Suppressor macrophage treated with lipopolysaccharide for 4 hours (primary cell): Measurements from ENCODE around the gene TTC27.
A peak's percentile ranks its signal among the peaks of the same experiment; 100 is the strongest.
"Not testable (repeated sequence)": the region's sequence is repeated elsewhere in the genome, so short reads cannot be mapped to it uniquely, and the experiment has no call there.

Source experiments
- DNase-seq: peaks from one replicate; pipeline ENCODE4 v3.0.0-alpha.2; 2020

TTC27 gene

GRCh38 chr2:32627814-32628579 is at the start of gene TTC27:
Gene TTC27, plus strand, starts transcription at chr2:32628050. Its CDS starts 243 bp downstream, at chr2:32628293.
- DNase-seq: peak; percentile 96

- DNase-seq: no peak
These were observed 36.0 kb upstream of the TTC27 start for GRCh38 chr2:32591669-32592463.

GRCh38 chr2:32594573-32594972 is 33.3 kb upstream of the TTC27 start:
- no peak for DNase-seq

GRCh38 chr2:32611366-32611765 is 16.5 kb upstream of the TTC27 start:
- no peak for DNase-seq

GRCh38 chr2:32611771-32612170 is 16.1 kb upstream of the TTC27 start:
- DNase-seq: no peak

DNA sequence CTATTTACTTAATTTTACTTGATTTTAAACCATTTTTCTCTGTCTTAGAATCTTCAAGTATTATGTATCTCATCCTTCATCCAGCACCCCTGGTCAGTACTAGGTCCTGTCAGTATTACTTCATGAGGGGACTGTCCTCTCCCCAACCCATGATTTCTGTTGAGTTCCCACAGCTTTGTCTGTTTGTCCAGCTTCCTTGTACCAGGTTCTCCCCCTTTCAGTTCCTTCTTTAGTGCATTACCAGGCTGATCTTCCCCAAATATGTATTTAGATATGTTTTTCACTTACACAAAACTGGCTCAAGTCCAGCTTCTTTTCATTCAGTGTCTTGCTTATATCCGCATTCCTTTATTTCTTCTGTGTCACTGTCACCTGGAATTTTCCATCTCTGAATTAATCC is 13.8 kb upstream of the TTC27 start:
- DNase-seq: peak; percentile 44

- DNase-seq: no peak
These were observed 10.2 kb upstream of the TTC27 start for GRCh38 chr2:32617599-32618189.

DNA sequence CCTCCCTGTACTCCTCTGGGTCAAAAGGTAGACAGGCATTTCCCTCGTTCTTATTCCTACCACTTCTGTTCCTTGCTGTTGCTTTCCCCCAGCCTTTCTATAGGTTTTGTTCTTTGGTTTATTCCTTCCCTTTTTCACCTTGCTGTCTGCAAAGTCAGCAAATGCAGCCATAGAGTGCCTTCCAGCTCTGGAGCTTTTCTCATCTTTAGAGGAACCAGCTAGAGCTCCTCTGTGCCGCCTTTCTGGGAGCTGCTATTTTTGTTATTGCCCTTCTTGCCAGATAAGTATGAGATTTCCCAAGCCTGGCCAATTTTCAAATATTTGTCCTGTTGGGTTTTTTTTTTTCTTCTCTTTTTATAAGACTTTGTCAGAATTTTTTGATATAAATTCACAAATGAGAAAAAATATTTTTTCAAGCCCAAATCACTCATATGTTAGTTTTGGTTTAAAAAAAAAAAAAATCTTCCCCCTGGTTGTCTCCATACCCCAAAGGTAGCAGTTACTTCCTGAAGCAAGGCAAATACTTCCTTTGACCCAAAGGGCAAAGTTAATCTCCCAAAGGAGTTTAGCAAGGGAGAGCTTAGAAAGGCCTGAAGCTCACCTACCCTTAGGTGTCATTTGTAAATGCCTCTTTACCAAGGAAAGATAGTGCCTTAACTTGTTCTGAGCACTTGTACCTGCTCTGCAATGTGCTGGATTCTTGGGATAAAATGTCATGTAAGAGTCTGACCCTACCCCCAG is 5.1 kb upstream of the TTC27 start:
- DNase-seq: no peak

DNA sequence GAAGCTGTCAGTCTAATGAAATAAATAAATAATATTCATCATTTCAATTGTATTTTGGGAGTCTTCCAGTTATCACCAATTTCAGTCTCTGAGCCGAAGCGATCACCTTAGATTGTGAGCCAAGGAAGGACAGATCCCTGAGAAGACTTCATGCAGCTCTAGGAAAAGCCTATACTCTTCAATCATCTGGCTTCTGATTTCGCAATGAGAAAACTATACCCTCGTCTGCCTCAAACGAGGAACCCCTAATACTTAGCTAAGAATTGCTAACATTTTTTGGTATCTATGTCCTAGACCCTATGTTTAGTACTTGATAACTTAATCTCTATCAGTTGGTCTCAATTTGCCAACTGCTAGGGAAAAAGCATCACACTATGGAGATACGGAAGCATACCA is 4.5 kb upstream of the TTC27 start:
- DNase-seq: no peak

DNA sequence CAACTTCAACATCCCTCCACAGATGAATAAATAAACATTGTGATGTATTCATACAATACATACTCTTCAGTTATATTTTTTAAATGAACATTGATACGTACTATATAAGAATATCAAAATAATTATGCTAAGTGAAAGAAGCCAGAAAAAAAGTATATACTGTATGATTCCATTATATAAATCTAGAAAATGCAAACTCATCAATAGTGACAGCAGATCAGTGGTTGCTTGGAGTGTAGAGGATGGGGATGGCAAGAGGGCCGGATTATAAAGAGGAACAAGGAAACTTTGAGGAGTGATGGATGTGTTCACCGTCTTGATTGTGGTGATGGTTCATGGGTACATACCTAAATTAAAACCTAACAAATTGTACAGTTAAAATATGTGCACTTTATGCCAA is 3.0 kb upstream of the TTC27 start:
- no peak for DNase-seq

DNA sequence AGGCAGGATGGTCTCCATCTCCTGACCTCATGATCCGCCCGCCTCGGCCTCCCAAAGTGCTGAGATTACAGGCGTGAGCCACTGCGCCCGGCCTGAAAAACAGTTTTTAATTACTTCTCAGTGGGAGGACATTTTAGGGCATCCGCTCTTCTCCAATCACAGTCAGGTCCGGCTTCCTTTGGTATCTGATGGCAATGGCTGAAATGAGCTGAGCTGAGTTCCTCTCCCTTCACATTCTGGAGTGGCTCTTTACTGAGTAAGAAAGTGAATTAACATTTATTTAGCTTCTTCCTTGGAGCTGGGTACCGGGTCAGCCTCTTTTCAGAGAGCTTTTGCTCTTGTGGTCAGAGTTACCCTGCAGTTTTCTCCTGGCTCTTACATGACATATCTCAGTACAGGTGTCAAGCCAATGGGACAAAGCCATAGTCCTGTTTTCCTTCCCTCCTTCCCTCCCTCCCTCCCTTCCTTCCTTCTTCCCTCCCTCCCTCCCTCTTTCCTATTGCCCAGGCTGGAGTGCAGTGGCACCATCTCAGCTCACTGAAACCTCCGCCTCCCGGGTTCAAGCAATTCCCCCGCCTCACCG is 1.1 kb upstream of the TTC27 start:
- DNase-seq: no peak

DNA sequence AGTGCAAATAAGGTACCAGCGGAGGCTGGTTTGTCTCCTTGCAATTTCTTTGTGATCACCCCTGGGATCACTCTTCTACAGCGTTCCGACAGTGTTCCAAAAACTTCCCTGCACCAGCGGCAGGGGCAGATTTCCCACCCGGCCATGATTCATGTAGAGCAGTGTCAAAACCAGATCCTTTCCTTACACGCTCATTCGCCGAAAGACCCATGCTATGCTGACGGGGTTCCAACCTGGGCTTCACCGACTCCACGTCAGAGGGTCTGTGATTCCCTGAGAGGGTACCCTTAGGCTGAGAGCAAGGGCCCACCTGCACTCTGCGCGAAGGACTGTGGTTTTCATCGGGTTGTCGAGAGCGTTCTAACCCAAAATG is 423 bp upstream of the TTC27 start:
- DNase-seq: peak; percentile 37

GRCh38 chr2:32632089-32632488 is 4.2 kb downstream of the TTC27 start:
- no peak for DNase-seq

GRCh38 chr2:32633040-32633439 is 5.2 kb downstream of the TTC27 start:
- no peak for DNase-seq

GRCh38 chr2:32638548-32638947 is 10.7 kb downstream of the TTC27 start:
- DNase-seq: not testable (repeated sequence)

DNA sequence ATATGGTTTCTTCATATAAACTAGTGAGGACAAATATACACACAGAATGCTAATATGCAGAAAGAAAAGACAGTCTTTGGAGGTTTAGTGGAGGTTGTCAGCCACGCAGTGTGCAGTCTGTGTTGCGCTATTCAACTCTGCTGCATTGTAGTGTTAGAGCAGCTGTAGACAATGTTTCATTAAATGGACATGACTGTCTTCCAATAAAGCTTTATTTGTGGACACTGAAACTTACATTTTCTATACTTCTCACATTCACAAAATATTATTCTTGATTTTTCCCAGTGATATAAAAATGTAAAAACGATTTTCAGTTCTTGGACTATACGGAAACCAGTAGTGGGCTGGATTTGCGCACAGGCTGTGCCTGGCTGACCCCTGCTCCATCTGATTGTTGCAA is 13.3 kb downstream of the TTC27 start:
- DNase-seq: no peak

- DNase-seq: no peak
These were observed 19.4 kb downstream of the TTC27 start for GRCh38 chr2:32647180-32647651.

GRCh38 chr2:32652555-32653209 is 24.8 kb downstream of the TTC27 start:
- DNase-seq: no peak

DNA sequence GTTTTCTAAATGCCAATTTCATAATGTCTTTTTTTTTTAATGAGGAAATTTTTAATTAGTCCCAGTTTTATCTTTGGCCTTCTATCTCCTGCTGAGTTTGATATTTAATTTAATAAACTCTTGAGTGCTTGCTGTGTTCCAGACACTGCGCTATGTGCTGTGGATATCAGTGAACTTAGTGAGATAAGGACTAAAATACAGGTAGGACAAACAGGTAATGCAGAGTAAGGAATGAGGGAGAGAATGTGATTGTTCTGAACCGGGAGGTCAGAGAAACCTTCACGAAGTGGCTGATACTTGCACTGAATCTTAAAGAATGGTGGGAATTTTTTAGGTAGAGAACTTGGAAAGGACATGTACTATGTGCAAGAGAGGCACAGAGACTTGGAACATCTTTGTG is 28.2 kb downstream of the TTC27 start:
- no peak for DNase-seq

GRCh38 chr2:32663864-32664263 is 36.0 kb downstream of the TTC27 start:
- DNase-seq: no peak

- no peak for DNase-seq
These were observed 38.9 kb downstream of the TTC27 start for GRCh38 chr2:32666704-32667103.

DNA sequence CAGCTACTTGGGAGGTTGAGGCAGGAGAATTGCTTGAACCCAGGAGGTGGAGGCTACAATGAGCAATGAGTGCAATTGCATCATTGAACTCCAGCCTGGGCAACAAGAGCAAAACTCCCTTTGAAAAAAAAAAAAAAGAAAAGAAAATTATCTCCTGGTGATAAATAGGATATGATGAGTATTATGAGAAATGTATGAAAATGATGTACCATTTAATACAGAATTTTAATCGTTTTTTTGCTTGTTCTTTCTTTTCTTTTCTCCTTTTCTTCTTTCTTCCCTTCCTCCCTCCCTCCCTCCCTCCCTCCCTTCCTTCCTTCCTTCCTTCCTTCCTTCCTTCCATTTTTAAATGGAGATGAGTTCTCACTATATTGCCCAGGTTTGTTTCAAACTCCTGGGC is 40.4 kb downstream of the TTC27 start:
- no peak for DNase-seq
